NT2/D1 (cell line): Measurements from ENCODE around the gene TAF7.
"Not testable (repeated sequence)": the region's sequence is repeated elsewhere in the genome, so short reads cannot be mapped to it uniquely, and the experiment has no call there.

Experiments
- DNase-seq: peaks from one replicate; pipeline ENCODE4 v3.0.0-alpha.2; 2011; ENCODE audit warnings: low read depth, low spot score
- H3K27me3 ChIP-seq: 2 replicates; pipeline ENCODE4 v1.6.0; 2011; ENCODE audit warnings: mild to moderate bottlenecking; ENCODE audit not compliant: insufficient read length, insufficient read depth
- H3K36me3 ChIP-seq: 2 replicates; pipeline ENCODE4 v1.6.1; 2011; ENCODE audit warnings: mild to moderate bottlenecking, low read length, mixed read lengths; ENCODE audit not compliant: insufficient read depth, insufficient read length
- H3K4me1 ChIP-seq: 2 replicates; pipeline ENCODE4 v1.5.1; 2011; ENCODE audit not compliant: insufficient read depth, insufficient read length
- H3K4me3 ChIP-seq: 2 replicates; pipeline ENCODE4 v1.5.1; 2011; ENCODE audit warnings: low read depth; ENCODE audit not compliant: insufficient read length
- H3K9ac ChIP-seq: 2 replicates; pipeline ENCODE4 v1.6.0; 2011; ENCODE audit warnings: low read depth; ENCODE audit not compliant: insufficient read length
- H3K9me3 ChIP-seq: 2 replicates; pipeline ENCODE4 v1.5.1; 2011; ENCODE audit warnings: mild to moderate bottlenecking, low read length; ENCODE audit not compliant: insufficient read depth
- SUZ12 ChIP-seq: IDR thresholded peaks from 2 replicates; pipeline ENCODE4 v1.6.1; 2011; ENCODE audit not compliant: insufficient read length, insufficient read depth; ENCODE audit errors: extremely low read depth
- YY1 ChIP-seq: IDR thresholded peaks from 2 replicates; pipeline ENCODE4 v1.6.1; 2011; ENCODE audit not compliant: insufficient read length, insufficient read depth
- ZNF274 ChIP-seq: IDR thresholded peaks from 2 replicates; pipeline ENCODE4 v1.6.1; 2011; ENCODE audit warnings: mild to moderate bottlenecking, low read depth, low read length

TAF7 gene

DNA sequence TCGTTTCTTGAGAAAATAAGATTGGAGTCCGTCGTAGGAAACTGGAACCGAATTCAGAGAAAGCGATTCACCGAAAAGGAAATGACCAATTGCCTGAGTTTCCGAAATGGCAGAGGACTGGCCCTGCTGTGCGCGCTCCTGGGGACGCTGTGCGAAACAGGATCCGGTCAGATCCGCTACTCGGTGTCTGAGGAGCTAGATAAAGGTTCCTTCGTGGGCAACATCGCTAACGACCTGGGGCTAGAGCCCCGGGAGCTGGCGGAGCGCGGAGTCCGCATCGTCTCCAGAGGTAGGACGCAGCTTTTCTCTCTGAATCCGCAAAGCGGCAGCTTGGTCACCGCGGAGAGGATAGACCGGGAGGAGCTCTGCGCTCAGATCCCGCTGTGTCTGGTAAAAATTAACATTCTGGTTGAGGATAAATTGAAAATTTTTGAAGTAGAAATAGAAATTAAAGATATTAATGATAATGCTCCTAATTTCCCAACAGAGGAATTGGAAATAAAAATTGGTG lies 23.4 kb upstream of the TAF7 start:
- Histone ChIP-seq H3K4me1 (no peaks in the 10 kb centered on the region), H3K9me3 (peaks cover 37% of the 10 kb centered on the region), H3K36me3 (no peaks in the 10 kb centered on the region), H3K27me3 (no peaks in the 10 kb centered on the region), H3K9ac (no peak overlapping the region), H3K4me3 (no peak overlapping the region)
- DNase-seq = no peak
- TF ChIP-seq YY1 (no peak), SUZ12 (no peak), ZNF274 (no peak)

DNA sequence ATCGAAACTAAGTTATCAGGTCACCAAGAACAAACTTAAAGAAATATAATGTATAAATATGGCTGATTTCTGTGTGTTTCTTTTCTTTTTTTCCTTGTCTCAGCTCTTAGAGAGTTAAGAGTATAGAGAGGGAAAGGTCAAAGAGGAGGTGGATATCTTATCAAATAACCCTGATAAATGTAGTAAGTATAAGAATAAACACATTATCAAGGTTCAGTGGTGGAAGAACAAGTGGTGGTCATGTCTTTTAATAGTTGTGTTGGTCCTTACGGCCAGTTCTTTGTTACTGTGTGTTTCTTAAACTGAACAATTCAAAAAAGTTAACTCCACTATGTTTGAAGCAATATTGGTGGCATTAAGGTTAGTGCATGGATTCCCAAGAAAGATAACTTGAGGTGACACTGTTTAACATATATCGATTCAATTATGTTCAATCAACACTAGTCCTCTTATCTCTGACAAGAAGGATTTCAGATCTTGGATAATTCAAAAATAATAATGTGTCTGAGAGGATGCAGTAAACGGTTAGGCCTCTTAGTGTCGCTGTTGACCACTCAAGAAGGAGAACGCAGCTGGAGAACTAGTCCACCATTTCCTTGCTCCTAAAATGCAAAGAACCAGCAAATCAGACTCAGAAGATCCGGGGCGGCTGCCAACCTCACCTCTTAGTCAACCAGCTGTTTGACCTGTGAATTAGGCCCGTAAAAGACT lies 22.8 kb upstream of the TAF7 start, which contains the start of gene PCDHGA3:
Gene PCDHGA3 (plus strand): TSS at position 588 of the 711 bp plus-strand sequence. CDS start 205 bp downstream, outside the sequence.
- Histone ChIP-seq H3K9ac (no peak within 1 kb of the TSS), H3K9me3 (peaks cover 43% of the 10 kb centered on the region), H3K27me3 (no peaks in the 10 kb centered on the region), H3K4me1 (no peaks in the 10 kb centered on the region), H3K36me3 (no peaks in the 10 kb centered on the region), H3K4me3 (no peak within 1 kb of the TSS)
- no peak for DNase-seq
- TF ChIP-seq YY1 = no peak
- no peak for TF ChIP-seq SUZ12
- TF ChIP-seq ZNF274 = no peak

GRCh38 chr5:141342773-141343172 lies 22.2 kb upstream of the TAF7 start:
- H3K4me1 ChIP-seq = no peaks in the 10 kb centered on the region
- no peak overlapping the region for H3K9ac ChIP-seq
- H3K36me3 ChIP-seq = no peaks in the 10 kb centered on the region
- H3K9me3 ChIP-seq = peaks cover 44% of the 10 kb centered on the region
- no peak for DNase-seq
- no peak overlapping the region for H3K4me3 ChIP-seq
- H3K27me3 ChIP-seq = no peaks in the 10 kb centered on the region
- TF ChIP-seq ZNF274 = no peak
- no peak for TF ChIP-seq YY1
- no peak for TF ChIP-seq SUZ12

GRCh38 chr5:141340781-141341354 lies 20.3 kb upstream of the TAF7 start:
- peaks cover 44% of the 10 kb centered on the region for H3K9me3 ChIP-seq
- H3K9ac ChIP-seq, H3K4me3 ChIP-seq, H3K27me3 ChIP-seq, H3K36me3 ChIP-seq, H3K4me1 ChIP-seq, DNase-seq: not testable (repeated sequence)

DNA sequence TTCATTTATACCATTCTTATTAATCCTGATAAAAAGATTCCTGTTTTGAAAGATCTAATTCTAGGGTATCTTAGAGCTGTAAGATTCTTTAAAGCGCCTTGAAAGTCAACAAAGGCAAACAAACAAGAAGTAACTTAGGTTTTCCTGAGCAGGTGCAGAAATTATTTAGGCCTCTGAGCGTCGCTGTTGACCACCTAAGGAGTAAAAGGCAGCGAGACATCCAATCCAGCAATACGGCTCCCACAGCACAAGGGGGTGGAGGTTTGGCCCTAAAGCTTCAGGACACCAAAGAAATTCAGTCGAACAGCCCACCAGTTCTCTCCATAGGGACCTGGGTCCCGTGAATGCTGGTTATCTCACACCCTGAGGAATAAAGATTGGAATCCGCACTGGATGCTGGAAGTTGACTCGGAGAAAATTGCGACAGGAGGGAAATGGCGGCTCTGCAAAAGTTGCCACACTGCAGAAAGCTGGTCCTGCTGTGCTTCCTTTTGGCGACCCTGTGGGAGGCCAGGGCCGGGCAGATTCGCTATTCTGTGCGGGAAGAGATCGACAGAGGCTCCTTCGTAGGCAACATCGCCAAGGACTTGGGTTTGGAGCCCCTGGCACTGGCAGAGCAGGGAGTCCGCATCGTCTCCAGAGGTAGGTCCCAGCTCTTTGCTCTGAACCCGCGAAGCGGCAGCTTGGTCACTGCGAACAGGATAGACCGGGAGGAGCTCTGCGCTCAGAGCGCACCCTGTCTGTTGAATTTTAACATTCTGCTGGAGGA lies 18.1 kb upstream of the TAF7 start, which contains the start of gene PCDHGA2:
Gene PCDHGA2 (plus strand): TSS at position 223 of the 769 bp plus-strand sequence.
- Histone ChIP-seq H3K27me3 (no peaks in the 10 kb centered on the region), H3K9me3 (peaks cover 28% of the 10 kb centered on the region), H3K4me1 (no peaks in the 10 kb centered on the region), H3K4me3 (no peak within 1 kb of the TSS), H3K9ac (no peak within 1 kb of the TSS), H3K36me3 (no peaks in the 10 kb centered on the region)
- DNase-seq = peak; percentile 42
- no peak for TF ChIP-seq YY1
- TF ChIP-seq ZNF274 = no peak
- no peak for TF ChIP-seq SUZ12

- not testable (repeated sequence) for H3K9ac ChIP-seq
These were observed 12.0 kb upstream of the TAF7 start for GRCh38 chr5:141332571-141332970.

DNA sequence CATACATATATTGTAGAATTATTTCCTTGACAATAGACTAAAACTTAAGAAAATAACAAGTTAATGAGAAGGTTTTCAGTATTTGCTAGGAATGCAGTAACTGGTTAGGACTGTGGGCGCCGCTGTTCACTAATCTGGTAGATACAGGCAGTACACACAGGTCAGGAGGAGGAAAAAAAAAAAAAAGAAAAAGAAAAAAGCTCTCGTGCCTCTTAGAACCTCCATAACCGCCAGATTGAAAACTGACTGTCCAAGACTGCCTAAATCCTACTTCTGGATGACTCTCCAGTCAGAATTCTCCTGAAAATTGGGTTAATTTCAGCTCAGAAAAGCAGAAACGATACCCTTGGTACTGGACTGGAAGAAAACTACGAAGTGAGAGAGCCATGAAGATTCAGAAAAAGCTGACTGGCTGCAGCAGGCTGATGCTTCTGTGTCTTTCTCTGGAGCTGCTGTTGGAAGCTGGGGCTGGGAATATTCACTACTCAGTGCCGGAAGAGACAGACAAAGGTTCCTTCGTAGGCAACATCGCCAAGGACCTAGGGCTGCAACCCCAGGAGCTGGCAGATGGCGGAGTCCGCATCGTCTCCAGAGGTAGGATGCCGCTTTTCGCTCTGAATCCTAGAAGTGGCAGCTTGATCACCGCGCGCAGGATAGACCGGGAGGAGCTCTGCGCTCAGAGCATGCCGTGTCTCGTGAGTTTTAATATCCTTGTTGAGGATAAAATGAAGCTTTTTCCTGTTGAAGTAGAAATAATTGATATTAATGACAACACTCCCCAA lies 9.9 kb upstream of the TAF7 start, which contains the start of gene PCDHGA1:
Gene PCDHGA1 (plus strand): TSS at position 216 of the 782 bp plus-strand sequence.
- H3K36me3 ChIP-seq = no peaks in the 10 kb centered on the region
- H3K4me3 ChIP-seq = no peak within 1 kb of the TSS
- no peaks in the 10 kb centered on the region; the same call in 1 of the 2 replicates for H3K9me3 ChIP-seq
- H3K27me3 ChIP-seq = no peaks in the 10 kb centered on the region
- H3K4me1 ChIP-seq = no peaks in the 10 kb centered on the region
- DNase-seq = peak; percentile 28
- TF ChIP-seq SUZ12 = no peak
- no peak for TF ChIP-seq YY1
- no peak for TF ChIP-seq ZNF274
- no peak within 1 kb of the TSS for H3K9ac ChIP-seq

More at GRCh38 chr5:141332571-141332970, 12.0 kb upstream of the TAF7 start:
- not testable (repeated sequence) for H3K36me3 ChIP-seq, H3K4me3 ChIP-seq, H3K9me3 ChIP-seq, H3K4me1 ChIP-seq, H3K27me3 ChIP-seq, DNase-seq
